22Rv1 (cell line): ENCODE measurements around the gene RTTN.
"Not testable (repeated sequence)": the region's sequence is repeated elsewhere in the genome, so short reads cannot be mapped to it uniquely, and the experiment has no call there.

ENCODE experiments used
- CTCF ChIP-seq: fragments of 450-650 bp; IDR thresholded peaks from 2 replicates; pipeline ENCODE4 v1.5.1; 2017; ENCODE audit warnings: mild to moderate bottlenecking
- ZFX ChIP-seq: fragments of 450-650 bp; IDR thresholded peaks from 2 replicates; pipeline ENCODE4 v1.6.1; 2017; ENCODE audit warnings: antibody characterized with exemption, borderline replicate concordance

- TF ChIP-seq CTCF, ZFX: not testable (repeated sequence)
These were observed 44.4 kb upstream of the RTTN start for GRCh38 chr18:70249861-70250260.
